CD8-positive, alpha-beta memory T cell (primary cell): Measurements from ENCODE around the gene BTN1A1. TPM values are rescaled to one million over a fixed set of nuclear protein-coding genes. Genes with fewer than 3 reads are reported as not detected.
"Not testable (repeated sequence)": the region's sequence is repeated elsewhere in the genome, so short reads cannot be mapped to it uniquely, and the experiment has no call there.

Experiments
- CTCF ChIA-PET: fragments of 350-600 bp; sonication (Branson Sonifier 250); formaldehyde crosslinking; loops from one replicate; lab custom pipeline; 2021; ENCODE audit warnings: antibody characterized with exemption; lab: Charles Lee
- POLR2A ChIA-PET: fragments of 350-600 bp; sonication (Branson Sonifier 250); formaldehyde crosslinking; loops from one replicate; lab custom pipeline; 2021; ENCODE audit warnings: antibody characterized with exemption; lab: Charles Lee
- DNase-seq, 5 donors: peaks; one replicate each; pipeline versions ENCODE4 v3.0.0 to v3.0.0-alpha.2; 2020 to 2022; ENCODE audit warnings: mixed read lengths in 1 of 5
- H3K27ac ChIP-seq: one replicate; pipeline ENCODE4 v1.7.0; 2013; ENCODE audit warnings: low read depth, mild to moderate bottlenecking, low read length, moderate library complexity
- H3K27me3 ChIP-seq: 2 replicates; pipeline ENCODE4 v1.7.0; 2013; ENCODE audit warnings: low read length, mild to moderate bottlenecking; ENCODE audit not compliant: insufficient read depth, poor library complexity, severe bottlenecking
- H3K36me3 ChIP-seq: 2 replicates; pipeline ENCODE4 v1.7.0; 2013; ENCODE audit warnings: mild to moderate bottlenecking, low read length, moderate library complexity; ENCODE audit not compliant: insufficient read depth
- H3K4me1 ChIP-seq: 2 replicates; pipeline ENCODE4 v1.7.0; 2013; ENCODE audit warnings: mild to moderate bottlenecking, low read length, moderate library complexity; ENCODE audit not compliant: insufficient read depth
- H3K4me3 ChIP-seq: 2 replicates; pipeline ENCODE4 v1.7.0; 2013; ENCODE audit warnings: mild to moderate bottlenecking, low read length
- H3K9me3 ChIP-seq: 2 replicates; pipeline ENCODE4 v1.7.0; 2013; ENCODE audit warnings: mild to moderate bottlenecking, low read length
- H3K27ac Mint-ChIP-seq, 8 donors: one replicate each; pipeline ENCODE4 v1.8.0; 2020 to 2021; ENCODE audit warnings: mixed read lengths in 8 of 8, mild to moderate bottlenecking in 6 of 8, inconsistent platforms in 3 of 8, moderate library complexity in 3 of 8
- H3K27me3 Mint-ChIP-seq, 2 donors: one replicate each; pipeline ENCODE4 v1.8.0; 2020 to 2021; ENCODE audit warnings: mixed read lengths in 2 of 2, mild to moderate bottlenecking in 1 of 2, moderate library complexity in 1 of 2
- H3K36me3 Mint-ChIP-seq, 3 donors: one replicate each; pipeline ENCODE4 v1.8.0; 2020 to 2021; ENCODE audit warnings: mixed read lengths in 3 of 3, inconsistent platforms in 1 of 3, mild to moderate bottlenecking in 1 of 3
- H3K4me1 Mint-ChIP-seq, 3 donors: one replicate each; pipeline ENCODE4 v1.8.0; 2020 to 2021; ENCODE audit warnings: mixed read lengths in 3 of 3, inconsistent platforms in 1 of 3, mild to moderate bottlenecking in 1 of 3
- H3K4me3 Mint-ChIP-seq, 7 donors: one replicate each; pipeline ENCODE4 v1.8.0; 2020 to 2021; ENCODE audit warnings: mixed read lengths in 7 of 7, mild to moderate bottlenecking in 6 of 7, moderate library complexity in 4 of 7, inconsistent platforms in 2 of 7
- H3K9me3 Mint-ChIP-seq, 5 donors: one replicate each; pipeline ENCODE4 v1.8.0; 2020 to 2022; ENCODE audit warnings: mixed read lengths in 5 of 5, mild to moderate bottlenecking in 3 of 5, moderate library complexity in 2 of 5, inconsistent platforms in 1 of 5
- polyA plus RNA-seq: library from polyadenylated mRNA; unstranded; fragments of 300-500 nt; fragmentation: Illumina TruSeq; gene quantifications from one replicate; pipeline ENCODE4 v1.2.3, GENCODE V29; 2021
- total RNA-seq, 2 experiments: library from RNA; stranded (reverse); gene quantifications; one replicate each; pipeline ENCODE4 v1.2.3, GENCODE V29; 2021

The BTN1A1 gene
- total and polyA plus RNA-seq, 3 experiments from 2014 or later: 0.09 TPM; not detected in 2

DNA sequence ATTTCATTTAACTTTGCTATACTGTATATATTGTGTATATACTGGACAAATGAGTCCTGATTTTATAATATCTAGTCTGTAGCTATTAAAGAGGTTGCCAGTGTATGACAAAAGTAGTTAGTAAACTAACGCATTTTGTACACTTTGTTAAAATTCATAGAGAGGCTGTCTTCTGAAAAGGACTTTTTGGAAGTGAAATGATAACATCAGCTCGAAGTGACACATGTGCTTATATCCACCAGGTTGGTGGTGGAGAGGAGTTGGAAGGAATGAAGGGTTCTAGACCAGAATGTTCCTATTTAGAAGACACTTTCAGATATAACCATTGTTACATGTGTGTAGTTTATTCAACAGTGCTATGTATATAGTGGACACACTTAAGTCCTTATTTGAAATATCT is 24.2 kb downstream of the BTN1A1 start:
- POLR2A ChIA-PET: interaction anchor here (1.1 to 1.2 kb wide), 2 partner anchors 9 to 12 kb away, joined by 4 to 5 read pairs; no protein-coding TSS in a partner anchor
- peaks cover 32 to 44% (median 33%) of the 10 kb centered on the region in 3 donors for H3K4me1 Mint-ChIP-seq
- CTCF ChIA-PET: interaction anchor here (1.2 to 1.7 kb wide), 2 partner anchors 9 to 29 kb away, joined by 3 read pairs; no protein-coding TSS in a partner anchor
- H3K9me3 Mint-ChIP-seq, H3K27ac ChIP-seq, H3K4me3 Mint-ChIP-seq, H3K36me3 Mint-ChIP-seq, DNase-seq, H3K27me3 Mint-ChIP-seq, H3K4me3 ChIP-seq, H3K27me3 ChIP-seq, H3K9me3 ChIP-seq, H3K4me1 ChIP-seq, H3K36me3 ChIP-seq: not testable (repeated sequence)
- peak overlapping the region in 2 of 8 donors; percentile 1 to 11 for H3K27ac Mint-ChIP-seq

GRCh38 chr6:26524722-26525370 is 24.7 kb downstream of the BTN1A1 start:
- H3K27ac Mint-ChIP-seq: peak overlapping the region in 2 of 8 donors; percentile 1 to 11
- peak overlapping the region in 1 of 7 donors; percentile 12 for H3K4me3 Mint-ChIP-seq
- peaks cover 32 to 46% (median 33%) of the 10 kb centered on the region in 3 donors for H3K4me1 Mint-ChIP-seq
- Histone ChIP-seq H3K4me1 (peaks cover 6% of the 10 kb centered on the region), H3K9me3 (no peaks in the 10 kb centered on the region), H3K36me3 (no peaks in the 10 kb centered on the region), H3K27me3 (no peaks in the 10 kb centered on the region), H3K27ac (no peak overlapping the region), H3K4me3 (no peak overlapping the region)
- ChIA-PET CTCF (interaction anchor here (1.2 to 1.7 kb wide), 2 partner anchors 8 to 29 kb away, joined by 3 read pairs; no protein-coding TSS in a partner anchor), POLR2A (interaction anchor here (0.6 to 1.2 kb wide), 3 partner anchors 8 to 199 kb away, joined by 4 to 5 read pairs (median 4); no protein-coding TSS in a partner anchor)
- peaks cover 0 to 7% (median 0%) of the 10 kb centered on the region in 3 donors for H3K36me3 Mint-ChIP-seq
- DNase-seq: no peak
- H3K27me3 Mint-ChIP-seq: peaks cover 0 to 7% of the 10 kb centered on the region in 2 donors
- H3K9me3 Mint-ChIP-seq: peaks cover 0 to 3% (median 0%) of the 10 kb centered on the region in 5 donors

- no peak overlapping the region for H3K27ac Mint-ChIP-seq
- peaks cover 0 to 7% (median 0%) of the 10 kb centered on the region in 3 donors for H3K36me3 Mint-ChIP-seq
- no peaks in the 10 kb centered on the region for H3K9me3 ChIP-seq
- no peak for DNase-seq
- no peaks in the 10 kb centered on the region for H3K27me3 ChIP-seq
- H3K27me3 Mint-ChIP-seq: peaks cover 0 to 6% of the 10 kb centered on the region in 2 donors
- no peak overlapping the region for H3K4me3 Mint-ChIP-seq
- no peaks in the 10 kb centered on the region for H3K4me1 ChIP-seq
- no peaks in the 10 kb centered on the region for H3K36me3 ChIP-seq
- POLR2A ChIA-PET: interaction anchor here (0.7 kb wide), 1 partner anchor 39 kb away, joined by 3 read pairs; no protein-coding TSS in a partner anchor
- no peak overlapping the region for H3K4me3 ChIP-seq
- peaks cover 0 to 2% (median 0%) of the 10 kb centered on the region in 5 donors for H3K9me3 Mint-ChIP-seq
- H3K27ac ChIP-seq: no peak overlapping the region
- H3K4me1 Mint-ChIP-seq: peaks cover 26 to 39% (median 27%) of the 10 kb centered on the region in 3 donors
- CTCF ChIA-PET: interaction anchor here (0.6 kb wide), 1 partner anchor 21 kb away, joined by 3 read pairs; no protein-coding TSS in a partner anchor
Measured at GRCh38 chr6:26525838-26526237, 25.7 kb downstream of the BTN1A1 start.

GRCh38 chr6:26526928-26527327 is 26.8 kb downstream of the BTN1A1 start:
- Histone ChIP-seq H3K4me3 (no peak overlapping the region), H3K36me3 (no peaks in the 10 kb centered on the region), H3K27ac (no peak overlapping the region), H3K4me1 (no peaks in the 10 kb centered on the region), H3K27me3 (no peaks in the 10 kb centered on the region), H3K9me3 (no peaks in the 10 kb centered on the region)
- H3K27ac Mint-ChIP-seq: no peak overlapping the region
- H3K36me3 Mint-ChIP-seq: peaks cover 0 to 2% (median 0%) of the 10 kb centered on the region in 3 donors
- DNase-seq: no peak
- H3K4me1 Mint-ChIP-seq: peaks cover 28 to 41% (median 30%) of the 10 kb centered on the region in 3 donors
- H3K4me3 Mint-ChIP-seq: no peak overlapping the region
- ChIA-PET POLR2A (interaction anchor here (0.6 to 0.7 kb wide), 2 partner anchors 41 to 122 kb away, joined by 3 to 4 read pairs; no protein-coding TSS in a partner anchor), CTCF (interaction anchor here (1.1 kb wide), 1 partner anchor 11 kb away, joined by 3 read pairs; no protein-coding TSS in a partner anchor)
- H3K9me3 Mint-ChIP-seq: no peaks in the 10 kb centered on the region
- no peaks in the 10 kb centered on the region for H3K27me3 Mint-ChIP-seq

DNA sequence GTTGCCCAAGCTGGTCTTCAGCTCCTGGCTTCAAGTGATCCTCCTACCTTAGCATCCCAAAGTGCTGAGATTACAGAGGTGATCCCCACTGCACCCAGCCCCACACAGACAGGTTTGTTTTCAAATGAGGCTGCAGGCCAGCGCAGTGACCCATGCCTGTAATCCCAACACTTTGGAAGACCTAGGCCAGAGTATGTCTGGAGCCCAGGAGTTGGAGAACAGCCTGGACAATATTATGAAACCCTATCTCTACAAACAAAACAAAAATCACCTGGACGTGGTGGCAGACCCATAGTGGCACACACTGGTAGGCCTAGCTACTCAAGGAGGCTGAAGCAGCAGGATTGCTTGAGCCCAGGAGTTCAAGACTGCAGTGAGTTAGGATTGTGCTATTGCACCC is 30.1 kb downstream of the BTN1A1 start:
- Mint-ChIP-seq H3K4me1 (peaks cover 27 to 40% (median 30%) of the 10 kb centered on the region in 3 donors), H3K4me3 (no peak overlapping the region), H3K9me3 (peaks cover 0 to 4% (median 0%) of the 10 kb centered on the region in 5 donors), H3K36me3 (peaks cover 0 to 6% (median 0%) of the 10 kb centered on the region in 3 donors), H3K27me3 (peaks cover 0 to 6% of the 10 kb centered on the region in 2 donors), H3K27ac (peak overlapping the region in 4 of 8 donors; percentile 0 to 47 (median 40))
- POLR2A ChIA-PET: no interaction called here
- no peak for DNase-seq
- H3K9me3 ChIP-seq: no peaks in the 10 kb centered on the region
- no peak overlapping the region for H3K27ac ChIP-seq
- no peak overlapping the region for H3K4me3 ChIP-seq
- CTCF ChIA-PET: no interaction called here
- peaks cover 14% of the 10 kb centered on the region for H3K4me1 ChIP-seq
- no peaks in the 10 kb centered on the region for H3K36me3 ChIP-seq
- H3K27me3 ChIP-seq: no peaks in the 10 kb centered on the region

- no peak for DNase-seq
- no peak overlapping the region for H3K4me3 ChIP-seq
- no peaks in the 10 kb centered on the region for H3K36me3 ChIP-seq
- POLR2A ChIA-PET: interaction anchor here (0.6 to 1.8 kb wide), 3 partner anchors 40 to 232 kb away, joined by 4 to 14 read pairs (median 8); no protein-coding TSS in a partner anchor
- peaks cover 0 to 7% of the 10 kb centered on the region in 2 donors for H3K27me3 Mint-ChIP-seq
- peaks cover 0 to 8% (median 0%) of the 10 kb centered on the region in 3 donors for H3K36me3 Mint-ChIP-seq
- H3K4me3 Mint-ChIP-seq: peak overlapping the region in 4 of 7 donors; percentile 91 to 96 (median 95)
- no peak overlapping the region for H3K27ac ChIP-seq
- peaks cover 0 to 4% (median 0%) of the 10 kb centered on the region in 5 donors for H3K9me3 Mint-ChIP-seq
- CTCF ChIA-PET: interaction anchor here (1.1 to 4.7 kb wide), 4 partner anchors 11 to 282 kb away, joined by 3 to 25 read pairs (median 8); a partner anchor contains a TSS
- H3K4me1 ChIP-seq: peaks cover 29% of the 10 kb centered on the region
- peaks cover 36 to 49% (median 39%) of the 10 kb centered on the region in 3 donors for H3K4me1 Mint-ChIP-seq
- no peaks in the 10 kb centered on the region for H3K9me3 ChIP-seq
- peak overlapping the region; percentile 10 to 96 (median 94) for H3K27ac Mint-ChIP-seq
- no peaks in the 10 kb centered on the region for H3K27me3 ChIP-seq
Measured at GRCh38 chr6:26531897-26532296, 31.8 kb downstream of the BTN1A1 start.

GRCh38 chr6:26532699-26533531 is 32.8 kb downstream of the BTN1A1 start:
- Histone ChIP-seq H3K4me3 (peak overlapping the region; percentile 82), H3K36me3 (no peaks in the 10 kb centered on the region), H3K27me3 (no peaks in the 10 kb centered on the region), H3K9me3 (no peaks in the 10 kb centered on the region), H3K4me1 (peaks cover 31% of the 10 kb centered on the region), H3K27ac (peak overlapping the region; percentile 68)
- H3K9me3 Mint-ChIP-seq: peaks cover 0 to 7% (median 2%) of the 10 kb centered on the region in 5 donors
- peaks cover 0 to 18% of the 10 kb centered on the region in 2 donors for H3K27me3 Mint-ChIP-seq
- ChIA-PET CTCF (interaction anchor here (0.9 to 4.7 kb wide), 11 partner anchors 9 to 283 kb away, joined by 3 to 25 read pairs (median 4); a partner anchor contains a TSS), POLR2A (interaction anchor here (0.6 to 1.8 kb wide), 15 partner anchors 9 to 1734 kb away, joined by 3 to 14 read pairs (median 4); partner anchors contain the start of gene ZSCAN26)
- H3K4me1 Mint-ChIP-seq: peaks cover 45 to 59% (median 47%) of the 10 kb centered on the region in 3 donors
- H3K27ac Mint-ChIP-seq: peak overlapping the region; percentile 80 to 96 (median 94)
- DNase-seq: peak; percentile 76 to 94 (median 90)
- peaks cover 0 to 17% (median 0%) of the 10 kb centered on the region in 3 donors for H3K36me3 Mint-ChIP-seq
- H3K4me3 Mint-ChIP-seq: peak overlapping the region; percentile 91 to 98 (median 96)
